ENCODE results near the gene VTI1B. TPM values are rescaled to one million over a fixed set of nuclear protein-coding genes. Genes with fewer than 3 reads are reported as not detected.
A peak's percentile ranks its signal among the peaks of the same experiment; 100 is the strongest.
"Not testable (repeated sequence)": the region's sequence is repeated elsewhere in the genome, so short reads cannot be mapped to it uniquely, and the experiment has no call there.

Gene VTI1B
- total RNA-seq, 2 experiments from 2014 or later, result 41.5 to 93.3 TPM

- H2AFZ ChIP-seq (ENCODE audit: low read length); H4K20me1 ChIP-seq (ENCODE audit: insufficient read depth, low read length); H3K4me1 ChIP-seq (ENCODE audit: insufficient read depth, low read length, poor library complexity, severe bottlenecking); CTCF ChIA-PET (ENCODE audit: unreplicated experiment); DNase-seq (ENCODE audit: low spot score); H3K4me3 ChIP-seq (ENCODE audit: low read depth, low read length, poor library complexity, severe bottlenecking); BruUV-seq (replicated peaks); H3K79me2 ChIP-seq (ENCODE audit: insufficient read depth, low read depth, low read length); H3K36me3 ChIP-seq (ENCODE audit: insufficient read depth, low read length); H3K9me2 ChIP-seq (ENCODE audit: insufficient read depth, low read length); H3K27ac ChIP-seq (ENCODE audit: low read depth, low read length, poor library complexity, severe bottlenecking); H3K4me2 ChIP-seq (ENCODE audit: low read length); POLR2A ChIA-PET: not testable (repeated sequence)
- intact Hi-C loops (cut with micrococcal nuclease; ENCODE audit: unreplicated experiment), result loop anchor here (10.0 kb wide), 2 partner anchors 185 to 545 kb away; no protein-coding TSS in a partner anchor
- peaks cover 29% of the 10 kb centered on the region; the same call in 1 of the 2 replicates for H3K9me3 ChIP-seq (ENCODE audit: low read length)
Measured at GRCh38 chr14:67709346-67709745, 34.9 kb upstream of the VTI1B start.

GRCh38 chr14:67705211-67705610 is 30.8 kb upstream of the VTI1B start:
- Histone ChIP-seq H3K4me1 (ENCODE audit: insufficient read depth, low read length, poor library complexity, severe bottlenecking) (no peaks in the 10 kb centered on the region), H4K20me1 (ENCODE audit: insufficient read depth, low read length) (no peaks in the 10 kb centered on the region), H3K9me2 (ENCODE audit: insufficient read depth, low read length) (no peaks in the 10 kb centered on the region), H2AFZ (ENCODE audit: low read length) (no peak overlapping the region), H3K27ac (ENCODE audit: low read depth, low read length, poor library complexity, severe bottlenecking) (no peak overlapping the region), H3K4me2 (ENCODE audit: low read length) (no peak overlapping the region), H3K9me3 (ENCODE audit: low read length) (peaks cover 19% of the 10 kb centered on the region; the same call in 1 of the 2 replicates), H3K79me2 (ENCODE audit: insufficient read depth, low read depth, low read length) (no peaks in the 10 kb centered on the region), H3K36me3 (ENCODE audit: insufficient read depth, low read length) (no peaks in the 10 kb centered on the region), H3K4me3 (ENCODE audit: low read depth, low read length, poor library complexity, severe bottlenecking) (no peak overlapping the region)
- intact Hi-C loops (cut with micrococcal nuclease; ENCODE audit: unreplicated experiment), result loop anchor here (2.0 to 10.0 kb wide), 3 partner anchors 86 to 540 kb away; partner anchors contain the start of gene ARG2
- BruUV-seq (replicated peaks), result no TSS peak
- ChIA-PET POLR2A (interaction anchor here (1.1 kb wide), 1 partner anchor 16 kb away, joined by 6 read pairs; no protein-coding TSS in a partner anchor), CTCF (ENCODE audit: unreplicated experiment) (interaction anchor here (0.7 to 1.5 kb wide), 6 partner anchors 8 to 179 kb away, joined by 3 to 14 read pairs (median 4); partner anchors contain the start of genes ARG2 and PIGH)
- DNase-seq (ENCODE audit: low spot score), result no peak
- no peak for TF ChIP-seq EZH2phosphoT487 (IDR thresholded peaks at IDR 0.05; ENCODE audit: borderline replicate concordance, low read depth, low read length)
- TF ChIP-seq CTCF (conservative IDR thresholded peaks at IDR 0.05; ENCODE audit: low read length), result no peak

- no TSS peak for BruUV-seq (replicated peaks)
- POLR2A ChIA-PET, result interaction anchor here (0.6 to 1.8 kb wide), 12 partner anchors 8 to 132 kb away, joined by 3 to 11 read pairs (median 5); partner anchors contain the start of genes ARG2, PIGH and RDH11
Measured at GRCh38 chr14:67704484-67705089, 30.2 kb upstream of the VTI1B start.

More at GRCh38 chr14:67704484-67705089, 30.2 kb upstream of the VTI1B start:
- H3K4me2 ChIP-seq (ENCODE audit: low read length), result no peak overlapping the region
- CTCF ChIA-PET (ENCODE audit: unreplicated experiment), result interaction anchor here (0.7 to 1.5 kb wide), 11 partner anchors 9 to 284 kb away, joined by 3 to 14 read pairs (median 4); partner anchors contain the start of genes ARG2 and PIGH
- H3K4me3 ChIP-seq (ENCODE audit: low read depth, low read length, poor library complexity, severe bottlenecking), result no peak overlapping the region
- no peaks in the 10 kb centered on the region for H3K9me2 ChIP-seq (ENCODE audit: insufficient read depth, low read length)
- peak overlapping the region; percentile 1; the same call in 1 of the 2 replicates for H2AFZ ChIP-seq (ENCODE audit: low read length)
- H3K36me3 ChIP-seq (ENCODE audit: insufficient read depth, low read length), result no peaks in the 10 kb centered on the region
- H3K27ac ChIP-seq (ENCODE audit: low read depth, low read length, poor library complexity, severe bottlenecking), result no peak overlapping the region
- DNase-seq (ENCODE audit: low spot score), result peak; percentile 79
- H3K9me3 ChIP-seq (ENCODE audit: low read length), result peaks cover 12% of the 10 kb centered on the region; the same call in 1 of the 2 replicates
- peak; percentile 87 for TF ChIP-seq CTCF (conservative IDR thresholded peaks at IDR 0.05; ENCODE audit: low read length)
- no peak for TF ChIP-seq EZH2phosphoT487 (IDR thresholded peaks at IDR 0.05; ENCODE audit: borderline replicate concordance, low read depth, low read length)
- no peaks in the 10 kb centered on the region for H3K79me2 ChIP-seq (ENCODE audit: insufficient read depth, low read depth, low read length)
- intact Hi-C loops (cut with micrococcal nuclease; ENCODE audit: unreplicated experiment), result loop anchor here (1.0 to 10.0 kb wide), 5 partner anchors 86 to 540 kb away; partner anchors contain the start of gene ARG2
- no peaks in the 10 kb centered on the region for H4K20me1 ChIP-seq (ENCODE audit: insufficient read depth, low read length)
- H3K4me1 ChIP-seq (ENCODE audit: insufficient read depth, low read length, poor library complexity, severe bottlenecking), result no peaks in the 10 kb centered on the region

All from OCI-LY7 (cell line).